Activated CD4-positive, alpha-beta T cell treated with anti-CD3 and anti-CD28 coated beads, Interleukin-10, Interleukin-2, amounts not matched to agents 100 ng/mL and 50 ng/mL, durations not matched to agents 16 hours and 8 hours (primary cell): Measurements from ENCODE around the gene ZEB2.

Experiments used
- DNase-seq: peaks from one replicate; pipeline ENCODE4 v3.0.0-alpha.2; 2020

Gene ZEB2

DNA sequence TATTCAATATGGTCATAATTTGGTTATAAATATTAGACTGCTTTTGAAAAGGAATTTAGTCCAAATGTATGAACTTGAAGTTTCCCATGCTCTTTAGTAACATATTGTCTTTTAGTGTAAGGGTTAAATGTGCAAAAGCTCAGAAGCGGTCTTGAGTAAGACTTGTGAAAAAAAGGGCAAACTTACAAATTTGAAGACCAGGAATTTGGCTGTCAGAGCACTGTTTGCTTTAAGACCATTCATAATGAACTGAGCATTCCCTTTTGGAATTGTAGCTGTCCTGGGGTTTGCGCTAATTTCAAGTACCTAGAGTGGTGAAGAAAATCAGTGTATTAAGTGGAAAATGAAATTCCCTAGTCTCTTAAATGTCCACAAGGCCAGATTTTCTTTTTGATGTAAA lies 6.9 kb upstream of the ZEB2 start:
- no peak for DNase-seq

DNA sequence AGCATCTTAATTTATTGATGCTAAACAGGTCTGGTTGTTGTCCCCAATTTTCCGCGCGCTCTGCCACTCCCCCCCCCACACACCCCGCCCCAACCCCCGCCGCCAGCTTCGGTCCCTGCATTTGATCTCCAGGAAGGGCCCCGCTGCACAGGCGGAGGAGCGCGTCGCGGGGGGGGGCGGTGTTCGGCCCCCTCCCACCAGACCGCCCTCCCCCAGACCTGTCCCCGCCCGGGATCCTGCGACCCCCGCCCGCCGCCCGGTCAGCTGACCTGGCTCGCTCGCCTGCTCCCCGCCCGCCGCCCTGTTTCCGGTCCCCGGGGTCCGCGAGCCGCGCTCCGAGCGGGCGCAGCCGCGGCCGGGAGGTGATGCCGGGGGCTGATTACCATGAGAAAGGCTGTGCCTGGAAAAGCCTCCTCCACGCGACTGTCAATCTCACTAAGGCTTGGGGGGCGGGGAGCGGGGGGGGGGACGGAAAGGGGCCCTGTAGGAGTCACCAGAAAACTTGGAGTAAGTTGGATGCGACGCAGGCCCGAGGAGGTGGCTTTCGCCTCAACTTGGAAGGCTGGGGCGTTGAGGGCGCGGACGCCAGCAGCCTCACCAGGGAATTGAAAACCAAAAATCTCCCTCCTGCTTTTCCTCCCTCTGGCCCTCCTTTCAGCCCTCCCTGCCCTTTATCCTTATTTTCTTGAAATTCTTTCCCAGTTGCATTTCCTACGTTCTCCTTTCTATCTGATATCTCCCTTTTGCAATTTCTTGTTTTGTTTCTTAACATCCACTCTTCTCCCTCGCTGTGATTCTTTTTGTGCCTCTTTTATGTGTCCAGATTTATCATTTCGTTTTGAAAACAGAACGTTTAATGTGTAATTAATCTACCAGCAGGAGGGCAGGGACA lies 4.4 kb upstream of the ZEB2 start:
- no peak for DNase-seq

DNA sequence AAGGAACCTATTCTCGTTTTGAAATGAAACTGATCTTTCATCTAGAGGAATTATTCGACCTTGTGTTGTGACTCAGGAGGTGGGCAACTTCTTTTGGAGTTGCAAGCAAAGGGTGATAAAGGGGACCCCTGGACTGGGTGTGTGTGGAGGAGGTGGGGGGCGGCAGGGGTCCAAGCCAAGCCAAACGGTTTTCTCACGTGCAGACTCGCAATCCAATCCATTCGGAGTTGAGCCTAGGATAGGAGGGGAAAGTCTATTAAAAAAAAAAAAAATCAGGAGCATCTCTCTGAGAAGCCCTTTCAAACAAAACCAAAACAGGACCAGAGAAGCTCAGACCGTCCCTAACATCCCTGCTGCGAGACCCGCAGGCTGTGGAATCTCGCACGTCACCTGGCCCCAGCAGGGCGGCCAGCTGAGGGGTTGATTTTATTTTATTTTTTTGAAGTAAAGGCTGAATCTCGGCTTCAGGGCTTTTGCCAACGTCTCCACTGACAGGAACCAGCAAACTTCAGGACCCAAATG lies 3.7 kb upstream of the ZEB2 start:
- DNase-seq = no peak

DNA sequence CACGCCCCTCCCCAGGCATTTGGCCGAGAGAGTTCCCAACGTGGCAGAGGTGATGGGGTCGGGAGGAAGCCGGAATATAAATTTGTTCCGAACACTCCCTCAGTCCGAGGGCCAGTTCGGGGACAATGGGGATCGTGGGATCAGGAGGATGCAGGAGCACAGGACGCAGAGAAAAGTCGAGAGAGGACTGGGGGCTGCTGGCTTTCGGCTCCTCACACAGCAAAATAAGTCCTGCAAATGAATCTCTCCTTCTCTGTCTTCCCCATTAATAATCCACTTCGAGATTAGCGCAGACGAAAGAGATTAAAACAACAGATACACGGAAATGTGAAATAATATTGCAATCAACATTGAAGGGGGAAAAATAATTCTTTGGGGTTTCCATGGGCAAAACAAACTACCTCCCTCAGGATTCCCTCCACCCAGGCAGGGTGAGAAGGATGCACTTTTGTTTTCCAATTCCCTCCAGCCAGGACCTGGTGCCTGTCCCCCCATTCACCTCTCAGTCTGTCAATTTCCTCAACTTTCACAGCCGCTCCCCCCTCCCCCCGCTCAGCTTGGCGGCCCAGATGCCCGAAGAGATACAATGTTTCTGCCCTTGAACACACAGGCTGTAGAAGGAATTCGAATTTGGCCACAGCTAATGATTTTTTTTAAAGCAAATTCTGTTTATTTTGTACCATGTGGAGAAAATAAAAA lies 3.1 kb upstream of the ZEB2 start:
- DNase-seq = no peak

DNA sequence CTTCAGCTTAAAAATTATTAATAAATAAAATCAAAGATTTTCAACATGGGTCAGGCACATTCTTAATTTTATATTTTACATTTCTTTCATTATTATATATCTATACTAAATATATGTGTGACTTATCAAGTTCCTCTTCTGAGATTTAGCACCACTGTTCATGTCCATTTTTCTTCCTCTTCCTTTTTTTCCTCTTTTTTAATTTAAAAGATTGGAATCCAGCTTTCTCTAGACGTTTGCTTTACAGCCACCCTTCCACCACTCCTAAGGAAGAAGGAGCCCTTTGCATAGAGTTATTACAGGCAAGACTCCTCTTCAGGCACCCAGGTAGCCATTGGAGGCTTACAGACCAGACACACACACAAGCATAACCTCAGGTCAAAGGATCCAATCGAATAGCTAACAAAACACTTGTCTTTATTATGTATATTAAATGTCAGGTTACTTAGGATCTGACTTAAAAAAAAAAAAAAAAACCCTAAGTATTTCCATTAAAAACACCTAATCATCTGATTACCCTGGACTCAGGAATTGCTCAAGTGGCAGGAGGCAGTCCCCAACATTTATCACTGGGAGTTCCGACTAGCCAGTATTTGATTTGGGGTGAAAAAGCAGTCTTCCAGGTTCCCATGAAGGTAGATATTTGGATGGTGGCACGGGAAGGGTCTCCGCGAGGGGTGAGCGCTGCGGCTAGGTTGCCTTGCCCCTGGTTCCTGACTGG lies 2.4 kb upstream of the ZEB2 start:
- no peak for DNase-seq

DNA sequence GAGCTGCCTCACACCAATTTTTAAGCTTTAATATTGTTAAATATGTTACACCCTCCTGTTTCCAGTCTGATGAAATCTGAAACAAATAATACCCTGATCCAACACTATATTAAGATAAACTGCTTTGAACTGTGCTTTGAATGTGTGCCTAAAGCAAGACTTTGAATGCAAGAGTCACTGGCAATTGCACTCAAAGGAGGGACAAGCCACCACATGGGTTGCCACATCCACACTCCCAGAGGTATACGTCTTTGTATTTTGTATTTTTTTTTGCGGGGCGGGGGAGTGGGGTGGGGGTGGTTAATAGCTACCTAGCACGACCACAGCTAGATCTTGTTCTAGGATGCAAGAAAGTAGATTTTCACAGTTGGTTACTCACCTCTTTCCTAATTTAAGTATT lies 1.8 kb upstream of the ZEB2 start:
- DNase-seq = no peak

DNA sequence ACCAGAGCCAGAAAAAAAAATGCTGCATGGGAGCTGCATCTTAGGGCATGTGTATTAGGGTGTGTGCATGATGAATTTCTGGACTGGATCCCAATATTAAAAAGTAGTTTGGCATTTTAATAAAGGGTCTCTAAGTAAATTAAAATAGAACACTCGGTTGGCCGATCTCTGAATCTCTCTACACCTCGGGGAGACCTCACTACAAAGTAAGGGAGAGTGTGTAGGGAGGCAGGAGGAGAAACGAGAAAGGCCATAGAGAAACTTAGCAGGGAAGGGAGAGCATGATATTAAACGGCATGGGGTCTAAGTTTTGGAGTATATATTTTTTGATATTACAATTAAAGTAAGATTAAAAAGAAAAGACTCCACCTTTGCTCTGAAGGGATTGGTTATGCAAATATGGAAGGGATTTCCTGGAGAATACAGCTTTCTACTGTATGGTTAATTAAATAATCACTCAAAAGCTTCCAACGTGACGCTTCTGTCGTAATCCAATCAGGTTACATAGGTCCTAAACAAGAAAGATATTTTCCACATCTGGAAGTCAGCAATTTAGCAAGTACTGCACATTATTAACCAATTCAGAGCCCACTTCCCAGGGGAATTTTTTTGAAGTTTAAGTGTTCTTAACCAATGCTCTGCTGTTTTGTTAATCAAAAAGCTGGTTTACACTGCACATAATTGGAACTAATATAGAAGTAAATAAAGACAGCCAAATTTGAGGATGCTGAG lies 1.0 kb upstream of the ZEB2 start:
- no peak for DNase-seq

DNA sequence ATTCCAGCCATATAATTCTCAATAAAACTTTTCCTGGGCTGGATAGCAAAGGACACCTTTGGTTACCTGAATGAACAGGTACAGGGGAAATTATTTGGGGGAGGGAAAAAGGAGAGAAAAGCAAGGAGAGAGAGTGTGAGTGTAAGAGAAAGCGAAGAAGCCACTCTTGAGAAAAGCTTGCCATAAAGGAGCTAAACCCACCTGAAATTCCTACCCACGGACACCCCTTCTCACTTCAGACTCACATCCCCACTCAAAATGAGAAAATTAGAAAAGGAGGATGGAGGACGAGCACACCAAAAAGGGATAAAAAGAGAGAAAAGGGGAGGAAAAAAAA lies 354 bp downstream of the ZEB2 start:
- DNase-seq = no peak

DNA sequence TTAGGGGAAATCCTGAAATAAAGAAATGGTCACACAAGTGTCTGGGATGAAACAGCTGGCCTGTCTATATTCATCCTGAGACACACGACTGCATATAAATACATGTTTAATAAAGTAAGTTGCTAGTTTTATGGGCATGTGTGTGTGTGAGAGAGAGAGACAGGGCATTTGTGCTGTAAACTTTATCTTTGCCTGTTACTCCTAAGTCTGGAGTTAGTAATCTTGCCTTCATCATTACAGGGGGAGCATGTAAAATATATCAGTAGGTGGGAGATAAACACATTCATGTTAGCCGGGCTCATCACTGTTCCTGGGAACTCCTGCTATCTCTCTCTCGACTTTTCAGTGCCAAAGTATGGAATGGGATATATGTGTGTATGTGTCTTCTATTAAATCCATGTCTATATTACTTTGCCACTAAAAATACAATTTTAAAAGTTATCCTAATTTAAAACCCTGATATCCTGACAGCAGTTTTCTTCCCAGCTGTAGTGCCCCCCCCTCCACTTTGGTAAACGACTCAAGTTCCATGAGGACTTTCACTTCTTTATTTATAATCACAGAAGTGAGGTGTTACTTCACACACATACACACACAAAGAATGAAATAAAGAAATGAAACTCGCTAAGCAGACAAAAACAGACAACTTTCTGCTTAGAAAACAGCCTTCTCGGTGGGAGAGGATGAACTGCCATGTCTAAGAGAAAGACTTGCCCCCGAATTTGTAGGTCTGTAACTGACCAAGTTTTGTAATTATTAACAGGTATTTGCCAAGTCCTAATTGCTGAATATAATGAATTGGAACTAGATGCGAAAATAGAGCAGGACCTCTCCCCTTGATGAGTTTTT lies 947 bp downstream of the ZEB2 start:
- no peak for DNase-seq

DNA sequence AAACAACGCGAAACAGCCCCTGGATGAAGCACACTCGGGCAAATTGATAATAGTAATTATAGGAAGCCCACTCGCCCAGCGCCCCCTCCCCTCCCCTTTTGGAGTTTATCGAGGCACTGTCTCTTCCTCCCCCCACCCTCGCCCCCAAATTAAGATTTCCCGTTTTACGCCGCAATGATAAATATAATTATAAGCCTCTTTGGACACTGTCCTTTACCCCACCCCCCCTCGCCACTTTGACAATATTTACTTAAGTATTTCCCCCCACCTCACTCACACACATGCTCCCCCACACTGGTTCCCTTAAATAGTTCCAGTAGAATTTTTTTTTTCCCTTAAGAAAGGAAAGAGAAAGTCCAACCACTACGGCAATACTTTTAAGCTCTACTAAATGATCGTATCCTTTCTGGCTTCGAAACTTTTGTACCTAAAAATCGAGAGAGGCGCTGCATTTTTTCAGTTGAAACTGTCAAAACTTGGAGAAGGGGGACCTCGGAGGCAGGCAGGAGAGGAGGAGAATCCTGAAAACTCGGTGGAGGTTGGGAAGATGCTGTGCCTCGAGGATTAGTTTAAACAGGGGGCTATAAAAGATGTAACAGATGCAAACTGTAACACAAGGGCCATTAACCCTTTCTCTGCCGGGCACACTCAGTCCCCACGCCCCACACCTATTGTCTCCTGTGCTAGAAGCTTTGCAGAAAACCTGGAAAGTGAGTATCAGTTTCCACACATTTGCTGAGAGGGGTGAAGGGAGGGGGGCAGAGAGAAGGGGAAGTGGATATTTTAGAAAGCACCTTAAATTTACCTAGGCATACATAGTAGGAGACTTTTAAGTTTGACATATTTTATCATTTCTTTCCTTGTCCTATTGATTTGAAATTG lies 1.8 kb downstream of the ZEB2 start:
- no peak for DNase-seq

DNA sequence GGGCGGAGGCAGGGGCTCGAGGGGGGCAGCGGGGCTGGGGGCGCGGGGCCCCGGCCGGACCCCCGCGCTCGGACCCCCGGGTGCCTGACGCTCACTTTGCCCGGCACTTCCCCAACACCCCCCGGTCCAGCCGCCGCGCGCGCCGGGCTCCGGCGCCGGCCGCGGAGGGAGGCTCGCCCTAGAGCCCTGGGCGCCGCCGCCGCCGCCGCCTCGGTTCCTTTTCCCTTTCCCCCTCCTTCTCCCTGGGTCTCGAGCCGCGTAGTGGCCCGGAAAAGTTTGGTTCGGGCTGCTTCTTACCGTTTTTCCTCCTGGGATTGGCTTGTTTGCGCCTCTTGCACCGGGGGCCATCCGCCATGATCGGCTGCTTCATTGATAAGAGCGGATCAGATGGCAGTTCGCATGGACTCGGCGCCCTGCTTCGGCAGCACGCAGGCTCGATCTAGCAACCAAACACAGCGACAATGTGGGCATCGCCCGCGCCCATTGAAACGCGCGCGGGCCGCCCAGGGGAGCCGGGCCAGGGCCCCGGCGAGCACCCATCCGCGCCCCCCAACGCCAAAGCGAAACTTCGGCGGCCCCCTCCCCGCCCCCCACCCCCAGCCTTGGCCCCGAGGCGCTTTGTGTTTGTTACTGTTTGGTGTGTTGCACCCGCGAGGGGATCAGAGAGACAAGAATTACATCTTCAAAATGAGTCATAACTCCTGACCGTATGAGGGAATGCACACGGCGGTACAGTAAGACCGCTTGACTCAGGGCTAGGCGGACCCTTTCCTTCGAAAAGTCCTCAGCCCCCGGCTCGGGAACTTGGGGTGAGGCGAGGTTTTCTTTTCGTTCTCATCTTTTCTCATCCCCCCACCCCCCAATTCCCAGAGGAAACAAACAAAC lies 2.7 kb downstream of the ZEB2 start:
- peak; percentile 84 for DNase-seq

DNA sequence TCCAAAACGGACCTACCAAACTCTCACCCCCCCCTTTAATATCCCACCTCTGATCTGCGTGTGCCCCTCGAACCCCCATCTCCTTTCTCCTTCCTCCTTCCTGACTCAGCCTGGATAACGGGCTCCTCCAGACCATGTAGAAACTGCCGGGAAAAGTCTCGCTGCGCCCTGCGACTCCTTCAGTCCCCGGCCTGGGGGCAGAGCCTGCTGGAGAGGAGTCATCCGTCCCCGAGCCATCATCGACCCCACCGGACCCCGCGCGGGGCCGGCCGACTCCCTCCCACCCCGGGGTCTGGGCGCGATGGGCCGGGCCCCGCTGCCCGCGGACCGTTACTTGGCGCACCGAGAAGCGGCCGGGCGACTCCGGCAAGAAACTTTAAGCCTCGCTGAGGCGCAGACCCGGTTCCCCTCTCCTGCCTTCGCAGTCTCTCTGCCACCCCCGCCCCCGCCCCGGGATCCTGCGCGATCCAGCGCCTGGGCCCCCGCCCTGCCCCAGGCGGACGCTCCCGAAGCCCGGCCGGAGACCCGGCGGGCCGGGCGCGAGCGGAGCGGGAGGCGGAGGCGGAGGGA lies 3.4 kb downstream of the ZEB2 start:
- DNase-seq = no peak

DNA sequence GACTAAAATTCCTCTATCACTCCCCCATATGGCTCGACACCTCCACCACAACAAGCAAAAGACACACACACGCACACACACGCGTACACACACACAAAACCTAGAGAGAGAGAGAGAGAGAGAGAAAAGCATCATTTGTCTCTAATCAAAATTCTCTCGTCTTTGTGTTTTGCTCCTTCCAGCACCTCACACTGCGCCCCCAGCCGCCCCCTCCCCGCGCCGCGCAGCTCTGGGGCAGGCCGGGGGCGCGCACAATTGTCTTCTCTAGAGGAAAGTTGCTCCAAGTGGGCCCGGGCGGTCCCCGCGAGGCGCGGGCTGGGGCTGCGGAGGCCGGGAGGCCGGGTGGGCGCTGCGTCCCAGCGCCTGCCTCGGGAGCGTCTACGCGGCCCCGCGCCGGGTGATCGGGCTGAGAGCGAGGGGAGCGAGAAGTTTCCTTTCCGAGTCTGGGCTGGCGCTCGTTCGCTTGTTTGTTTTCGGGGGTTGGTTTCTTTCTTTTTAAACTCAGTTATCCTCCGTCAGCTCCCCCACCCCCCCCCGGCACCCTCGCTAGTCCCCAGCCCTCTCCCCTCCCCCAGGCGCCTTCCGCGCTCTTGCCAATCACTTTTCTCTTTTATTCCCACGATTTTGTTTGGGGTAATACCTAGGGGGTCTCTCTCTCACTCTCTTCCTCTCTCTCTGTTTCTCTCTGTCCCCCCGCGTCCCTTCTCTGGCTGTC lies 4.1 kb downstream of the ZEB2 start:
- peak; percentile 55 for DNase-seq

DNA sequence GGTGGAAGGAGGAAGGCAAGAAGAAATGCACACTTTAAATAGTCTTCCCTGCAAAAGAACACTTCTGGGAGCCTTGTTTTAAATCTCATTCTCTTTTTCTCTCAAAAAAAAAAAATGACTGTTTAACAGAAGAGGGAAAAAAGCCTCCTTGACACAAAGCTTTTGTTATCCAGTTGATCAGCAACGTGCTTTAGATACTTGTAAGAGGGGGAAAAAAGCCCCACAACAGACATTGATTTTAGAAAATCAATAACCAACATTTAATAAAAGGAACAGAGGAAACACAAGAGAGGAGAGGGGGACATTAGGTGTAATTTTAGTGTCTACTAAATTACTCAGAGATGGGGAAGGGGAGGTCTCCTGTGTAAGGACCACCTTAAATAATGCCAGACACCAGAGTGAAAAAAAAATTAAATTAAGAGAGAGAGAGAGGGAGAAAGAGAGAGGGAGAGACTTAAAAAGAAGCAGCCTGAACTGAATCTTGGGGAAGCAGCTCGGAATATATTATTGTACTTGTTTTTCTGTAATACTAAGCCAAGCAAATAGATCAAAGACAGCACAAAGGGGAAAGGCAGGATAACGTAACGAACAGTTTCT lies 4.7 kb downstream of the ZEB2 start:
- no peak for DNase-seq

DNA sequence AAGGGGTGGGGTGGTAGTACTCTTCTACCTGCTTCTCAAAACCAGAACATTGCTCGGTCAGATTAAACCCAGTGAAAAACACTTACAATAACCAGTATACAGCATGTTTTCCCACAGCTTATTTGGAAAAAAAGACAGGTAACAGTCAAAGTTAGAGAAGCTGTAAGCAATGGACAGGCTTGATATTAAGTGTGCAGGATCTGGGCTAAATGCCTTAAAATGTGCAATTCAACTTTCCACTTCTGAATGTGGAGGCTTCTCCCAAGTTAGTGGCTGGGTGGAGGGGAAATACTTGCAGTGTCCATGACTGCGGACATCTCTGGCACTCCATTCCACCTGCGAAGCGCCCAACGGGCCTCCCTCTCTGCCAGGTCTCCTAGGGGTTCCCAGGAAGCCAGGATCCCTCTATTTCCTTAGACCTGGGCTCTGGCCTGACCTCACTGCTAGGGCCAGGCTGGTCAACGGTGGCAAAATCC lies 5.3 kb downstream of the ZEB2 start:
- no peak for DNase-seq

DNA sequence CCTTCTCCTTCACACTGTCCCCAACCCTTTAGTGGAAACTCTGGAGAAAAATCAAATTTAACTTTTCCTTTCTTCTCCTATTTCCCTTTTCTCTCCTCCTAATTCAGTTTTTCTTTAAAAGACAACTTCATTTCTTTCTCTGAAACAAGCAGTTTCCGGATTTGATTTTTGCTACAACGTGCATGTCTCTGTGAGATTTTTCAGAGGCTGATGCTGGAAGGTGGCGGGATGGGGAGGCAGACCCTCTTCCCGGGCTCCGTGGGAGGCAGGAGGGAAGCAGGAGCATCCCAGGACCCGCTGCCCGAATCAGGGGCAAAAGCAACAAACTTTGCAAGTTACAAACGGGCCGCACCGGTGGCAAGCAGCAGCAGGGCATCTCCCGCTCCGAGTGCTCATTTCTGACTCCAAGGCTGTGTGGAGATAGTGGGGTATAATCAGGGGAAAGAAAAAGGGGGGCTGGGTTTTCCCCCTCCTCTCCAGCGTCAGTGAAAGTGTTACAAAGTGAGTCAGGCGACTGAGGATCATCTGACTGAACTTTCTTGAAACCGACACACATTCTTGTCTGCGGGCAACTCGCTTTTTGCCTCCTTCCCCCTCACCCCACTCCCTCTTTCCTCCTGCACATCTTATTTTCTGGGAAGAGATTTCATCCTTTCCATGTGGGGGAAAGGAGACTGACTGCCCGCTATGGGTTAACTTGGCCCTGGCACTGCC lies 6.4 kb downstream of the ZEB2 start:
- no peak for DNase-seq

DNA sequence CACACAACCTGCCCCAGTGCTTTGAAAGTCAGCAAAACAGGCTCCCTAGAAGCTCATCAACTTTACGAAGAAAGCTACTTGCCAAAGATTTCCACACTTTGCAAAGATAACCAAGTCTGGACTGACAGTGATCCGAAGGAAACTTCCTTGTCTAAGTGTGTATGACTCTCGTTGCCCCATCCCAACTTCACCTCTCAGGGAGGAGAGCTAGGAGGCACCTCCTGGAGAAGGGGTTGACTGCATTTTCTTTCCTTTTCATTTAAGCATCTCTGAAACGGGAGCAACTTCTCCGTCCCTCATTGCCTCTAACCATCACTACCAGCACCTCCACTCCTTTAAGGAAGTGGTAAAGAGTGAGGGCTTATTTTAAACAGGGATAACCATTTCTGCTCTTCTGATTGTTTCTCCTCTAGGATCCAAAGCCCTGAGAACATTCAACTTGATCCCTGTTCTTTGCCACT lies 7.0 kb downstream of the ZEB2 start:
- no peak for DNase-seq
